Measurements from ENCODE around the gene DNAAF2.

Gene DNAAF2

GRCh38 chr14:49583629-49584028 is 51.4 kb downstream of the DNAAF2 start:
- no peak for DNase-seq

- DNase-seq: no peak
Measured at GRCh38 chr14:49582113-49582977, 52.7 kb downstream of the DNAAF2 start.

GRCh38 chr14:49581209-49582112 is 53.6 kb downstream of the DNAAF2 start:
- no peak for DNase-seq

GRCh38 chr14:49579841-49580240 is 55.2 kb downstream of the DNAAF2 start:
- DNase-seq: no peak

- DNase-seq: no peak
Measured at GRCh38 chr14:49578141-49578540, 56.9 kb downstream of the DNAAF2 start.

Measured in NCI-H526 treated with DMSO at 0.1 percent for 48 hours (cell line).